GM18499 (cell line): ENCODE results near the gene CYP2S1.

Experiments used
- ATAC-seq: cut with Tn5 transposase; IDR thresholded peaks from one replicate; pipeline ENCODE4 v1.9.1; 2021; ENCODE audit warnings: moderate number of reproducible peaks; ENCODE audit not compliant: insufficient read depth, unreplicated experiment

CYP2S1 gene

GRCh38 chr19:41253660-41254059 lies 60.6 kb downstream of the CYP2S1 start:
- ATAC-seq, result no peak

GRCh38 chr19:41255171-41255570 lies 62.2 kb downstream of the CYP2S1 start:
- no peak for ATAC-seq
